SKM-1 treated with dmso at 0.1 percent for 144 hours (cell line): ENCODE measurements around the gene CISD3.

Experiments used
- DNase-seq: peaks from one replicate; lab custom pipeline; 2025; ENCODE audit not compliant: unreplicated experiment; lab: John Stamatoyannopoulos, UW

CISD3 gene

GRCh38 chr17:38742411-38743308, 12.5 kb downstream of the CISD3 start:
- no peak for DNase-seq

GRCh38 chr17:38743556-38744171, 13.5 kb downstream of the CISD3 start:
- no peak for DNase-seq

GRCh38 chr17:38745545-38745944, 15.4 kb downstream of the CISD3 start:
- no peak for DNase-seq

- DNase-seq = no peak
Observed at GRCh38 chr17:38746004-38746848, 16.1 kb downstream of the CISD3 start.

GRCh38 chr17:38746849-38747462, 16.8 kb downstream of the CISD3 start:
- DNase-seq = no peak

DNA sequence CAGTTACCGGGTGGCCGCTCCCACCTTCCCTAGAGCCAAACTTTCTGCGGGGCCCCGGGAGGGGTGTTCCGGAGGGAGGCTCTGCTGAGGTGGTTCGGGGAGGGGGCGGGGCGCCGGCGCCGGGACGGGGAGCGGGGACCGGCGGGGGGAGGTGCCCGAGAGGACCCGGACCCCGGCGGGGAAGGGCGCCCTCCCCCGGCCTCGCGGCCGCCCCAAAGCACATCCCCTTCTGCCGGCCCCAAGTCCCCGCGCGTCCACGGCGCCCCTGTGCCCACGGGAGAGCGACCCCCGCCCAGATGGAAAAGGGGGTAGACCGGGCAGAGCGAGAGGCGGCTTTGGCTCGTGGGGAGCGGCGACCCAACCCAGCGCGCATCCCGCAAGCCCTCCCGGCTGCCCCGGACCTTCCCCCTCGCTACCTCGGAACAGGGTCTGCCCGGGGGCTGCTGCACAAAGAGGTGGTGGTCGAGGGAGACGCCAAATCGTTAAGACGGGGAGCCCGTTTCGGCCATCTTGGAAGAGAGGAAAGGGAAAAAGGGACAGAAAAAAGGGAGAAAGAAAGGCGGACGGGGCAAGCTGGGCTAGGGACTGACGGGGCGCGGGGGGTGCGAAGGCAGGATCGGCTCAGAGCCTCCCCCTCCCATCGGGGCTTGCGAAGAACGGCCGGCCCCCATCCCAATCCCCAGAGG, 17.5 kb downstream of the CISD3 start:
- DNase-seq = no peak

- no peak for DNase-seq
Observed at GRCh38 chr17:38748149-38748891, 18.2 kb downstream of the CISD3 start, which contains the start of gene PCGF2. PCGF2 (minus strand) TSS chr17:38748336; CDS start chr17:38740402, 7,934 bp downstream.

- no peak for DNase-seq
Observed at GRCh38 chr17:38748892-38749222, 18.7 kb downstream of the CISD3 start.

DNA sequence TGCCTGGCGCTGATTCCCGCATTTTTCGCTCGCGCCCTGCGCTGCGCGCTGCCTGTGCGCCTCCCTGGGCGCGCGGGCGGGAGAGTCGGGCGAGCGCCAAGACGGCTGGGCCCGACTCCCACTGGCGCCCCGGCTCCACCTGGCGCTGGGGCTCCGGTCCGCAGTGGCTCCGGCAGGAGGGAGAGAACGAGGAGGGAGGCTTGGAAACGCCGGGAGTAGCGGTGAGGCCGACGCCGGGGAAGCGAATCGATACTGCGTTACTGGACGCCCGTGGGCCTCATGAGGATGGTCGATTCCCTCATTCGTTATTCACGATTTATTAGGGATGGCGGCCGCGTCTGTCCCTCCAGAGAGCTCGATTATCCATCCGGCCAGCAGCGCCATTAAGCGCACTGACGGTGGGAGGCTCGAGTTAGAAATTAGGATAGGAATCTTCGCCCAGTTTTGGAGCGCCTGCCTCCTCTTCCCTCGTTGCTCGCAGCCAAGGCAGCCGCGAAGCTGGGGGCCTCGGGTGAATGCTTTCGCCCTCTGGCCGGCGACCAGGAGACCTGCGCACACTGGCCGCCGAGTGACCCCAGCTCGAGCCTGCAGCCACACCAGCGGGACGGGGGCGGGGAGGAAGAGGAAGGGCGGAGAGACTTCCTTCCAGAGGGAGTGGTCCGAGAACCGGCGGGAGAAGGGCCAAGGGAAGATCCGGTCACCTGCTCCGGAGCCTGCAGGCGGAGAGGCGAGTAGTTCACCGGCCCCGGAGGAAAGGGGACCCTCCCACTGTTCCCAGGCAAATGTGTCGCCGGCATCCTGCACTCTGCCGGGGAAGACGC, 19.3 kb downstream of the CISD3 start:
- no peak for DNase-seq

GRCh38 chr17:38750044-38750311, 19.8 kb downstream of the CISD3 start:
- no peak for DNase-seq

DNA sequence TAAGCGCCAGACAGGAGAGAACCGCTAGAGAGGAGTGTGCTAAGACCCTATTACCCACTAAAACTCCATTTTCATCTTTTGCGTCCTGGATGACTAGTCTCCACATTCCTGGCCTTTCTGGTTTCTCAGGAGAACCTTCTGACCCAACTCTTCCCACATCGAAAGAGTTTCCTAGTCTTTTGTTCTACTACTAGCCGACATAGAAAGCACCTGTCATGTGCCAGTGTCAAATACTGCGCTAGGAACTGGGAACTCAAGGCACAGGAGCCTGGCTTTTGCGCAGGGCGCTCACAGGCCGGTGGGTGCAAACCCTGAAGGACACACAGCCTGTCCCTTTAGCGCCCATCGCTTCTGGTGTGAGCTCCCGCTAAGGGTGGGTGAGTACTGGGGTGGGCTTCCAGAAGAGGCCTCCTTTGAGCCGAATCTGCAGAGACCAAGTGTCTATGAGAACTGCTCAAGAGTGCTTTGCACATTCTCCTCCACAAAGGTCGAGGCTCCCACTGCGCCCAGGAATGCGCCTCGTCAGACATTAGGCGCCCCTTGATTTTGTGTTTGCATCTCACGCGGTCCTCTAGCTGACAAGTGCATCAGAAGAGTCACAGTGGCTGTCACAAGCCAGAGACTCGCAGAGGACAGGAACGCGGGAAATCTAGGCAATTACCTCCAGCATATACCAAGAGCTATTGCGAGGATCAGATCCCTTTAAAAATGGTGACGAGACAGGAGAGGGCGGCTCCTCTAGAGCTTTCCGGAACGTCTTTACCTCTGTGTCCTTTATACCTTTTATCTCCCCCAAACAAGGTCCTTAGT, 20.4 kb downstream of the CISD3 start:
- DNase-seq = no peak

DNA sequence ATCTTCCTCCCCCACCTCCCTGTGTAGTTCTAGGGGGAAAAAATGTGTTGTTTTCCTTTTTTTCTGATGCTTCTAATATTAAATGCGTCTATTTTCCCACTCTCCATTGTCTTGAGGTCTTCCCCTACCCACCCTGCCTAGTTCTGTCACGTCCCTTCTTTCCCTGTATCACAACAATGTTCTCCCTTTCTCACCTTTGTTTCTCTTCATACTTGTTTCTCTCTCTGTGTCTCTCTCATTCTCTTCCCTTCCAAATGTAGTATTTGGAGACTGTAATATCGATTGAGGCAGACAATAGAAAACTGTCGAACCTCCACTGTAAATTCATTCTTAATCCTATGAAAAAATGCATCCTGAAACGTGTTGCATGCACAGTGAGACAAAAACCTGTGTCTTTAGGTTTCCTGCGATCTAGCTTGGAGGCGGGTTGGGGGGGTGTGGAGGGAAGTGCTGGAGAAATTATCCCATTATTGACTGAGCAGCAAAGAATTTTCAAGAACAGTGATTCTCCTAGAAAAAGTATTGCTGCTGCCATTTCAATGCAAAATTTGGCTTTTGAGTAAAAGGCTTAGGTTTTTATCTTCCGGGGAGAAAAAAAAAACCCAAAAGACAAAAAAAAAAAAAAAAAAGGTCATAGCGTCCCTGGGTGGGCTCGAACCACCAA, 21.1 kb downstream of the CISD3 start:
- no peak for DNase-seq

DNA sequence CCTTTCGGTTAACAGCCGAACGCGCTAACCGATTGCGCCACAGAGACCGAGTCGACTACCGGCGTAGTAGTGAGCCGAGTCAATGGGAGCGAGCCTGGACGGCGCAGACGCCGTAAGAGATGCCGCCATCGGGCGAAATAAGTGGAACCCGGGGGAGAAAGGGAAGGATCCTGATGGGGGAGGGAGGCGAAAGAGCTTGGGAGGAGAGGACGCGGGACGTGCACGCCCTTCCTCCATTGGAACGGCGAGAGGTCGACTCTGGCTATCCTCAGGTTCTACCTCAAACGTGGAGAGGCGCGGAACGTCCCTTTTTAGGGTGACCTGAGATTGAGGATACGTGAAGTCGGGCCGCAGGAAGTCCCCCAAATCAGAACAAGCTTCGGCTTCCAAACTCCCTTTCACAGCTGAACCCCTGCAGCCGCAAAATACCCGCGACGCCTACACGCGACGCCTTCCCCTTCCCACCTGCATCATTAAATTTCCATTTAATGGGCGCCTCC, 21.7 kb downstream of the CISD3 start:
- peak; percentile 52 for DNase-seq

DNA sequence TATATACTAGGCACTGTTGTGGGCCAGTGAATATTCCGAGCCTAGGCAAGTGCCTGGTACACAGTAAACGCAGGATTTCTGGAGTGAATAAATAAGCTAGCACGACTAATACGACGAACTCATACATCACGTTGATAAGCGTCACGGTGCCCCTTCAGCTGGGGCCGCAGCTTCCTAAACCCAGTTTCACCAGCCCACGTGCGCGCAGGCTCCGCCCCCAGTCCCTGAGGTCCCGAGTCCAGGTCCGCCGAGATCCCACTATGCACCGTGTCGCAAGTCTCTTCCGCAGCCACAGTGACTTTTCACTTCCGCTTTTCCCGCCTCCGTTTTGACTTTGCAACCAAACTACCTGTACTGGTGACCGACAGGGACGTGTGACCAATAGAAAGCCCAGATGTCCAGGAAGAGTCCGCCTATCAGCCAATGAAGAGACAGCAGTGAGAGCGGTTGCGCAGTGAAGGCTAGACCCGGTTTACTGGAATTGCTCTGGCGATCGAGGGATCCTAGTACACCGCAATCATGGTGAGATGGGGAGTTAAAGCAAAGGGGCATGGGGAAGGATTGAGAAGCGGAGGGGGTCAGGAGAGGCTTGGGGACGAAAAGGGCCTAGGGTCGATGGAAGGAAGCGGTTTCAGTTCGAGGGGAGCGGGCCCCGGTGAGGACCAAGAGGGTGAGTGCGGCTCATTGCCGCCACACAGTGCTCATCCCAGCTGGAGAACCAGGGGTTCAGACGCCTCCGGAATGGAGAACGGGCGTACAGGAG, 22.3 kb downstream of the CISD3 start, which contains the start of gene PSMB3:
Gene PSMB3 (plus strand): TSS at position 434 of the 763 bp plus-strand sequence. CDS start 86 bp downstream, at position 520.
- peak; percentile 99 for DNase-seq

- DNase-seq = no peak
Observed at GRCh38 chr17:38753071-38753506, 22.9 kb downstream of the CISD3 start.

DNA sequence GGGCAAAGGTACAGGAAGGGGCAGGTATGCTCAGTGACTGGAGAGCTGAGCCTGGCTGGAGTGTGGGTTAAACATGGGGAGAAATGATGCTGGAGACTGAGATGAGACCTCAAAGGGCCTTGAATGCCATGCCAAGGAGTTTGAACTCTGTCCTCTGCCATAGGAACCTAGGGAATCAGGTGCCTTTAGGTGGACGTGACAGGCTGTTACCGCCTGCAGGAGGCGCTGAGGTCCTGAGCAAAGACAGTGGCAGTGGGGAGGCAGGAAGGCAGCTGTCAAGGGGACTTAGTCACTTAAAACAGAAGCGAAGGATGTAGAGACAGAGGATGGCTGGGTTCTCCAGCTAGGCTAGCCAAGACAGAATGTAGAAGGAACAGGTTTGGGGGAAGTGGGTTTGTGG, 31.5 kb downstream of the CISD3 start:
- no peak for DNase-seq

DNA sequence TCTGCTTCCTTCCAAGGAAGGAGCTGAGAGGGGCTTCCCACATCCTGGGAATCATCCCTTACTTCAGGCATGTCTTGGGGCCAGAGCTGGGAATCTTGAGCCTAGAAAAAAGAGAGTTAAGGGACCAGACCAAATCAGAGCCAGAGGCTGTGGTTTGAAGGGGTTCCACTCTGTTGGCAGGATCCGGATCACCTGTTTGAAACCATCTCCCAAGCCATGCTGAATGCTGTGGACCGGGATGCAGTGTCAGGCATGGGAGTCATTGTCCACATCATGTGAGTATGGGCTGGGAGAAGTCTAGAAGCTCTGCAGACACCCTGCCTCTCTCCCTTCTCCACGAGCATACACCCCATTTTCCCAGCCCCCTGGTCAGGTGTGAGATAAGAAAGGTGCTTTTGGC, 32.1 kb downstream of the CISD3 start:
- DNase-seq = no peak
